Kidney (tissue), 14 donors: ENCODE results near the gene SLC35A5. TPM values are rescaled to one million over a fixed set of nuclear protein-coding genes. Genes with fewer than 3 reads are reported as not detected.
A peak's percentile ranks its signal among the peaks of the same experiment; 100 is the strongest.

Experiments used
- DNase-seq, 5 donors: peaks; one replicate each; pipeline ENCODE4 v3.0.0-alpha.2; 2013 to 2020
- FAIRE-seq: peaks from 2 replicates; lab custom pipeline; 2012; peaks lifted over from hg19 to GRCh38; lab: Jason Lieb, UNC
- H3K27ac ChIP-seq, 2 donors: one replicate each; pipeline ENCODE4 v1.7.0; 2013; ENCODE audit warnings: low read depth in 2 of 2, low read length in 2 of 2, inconsistent platforms in 1 of 2
- H3K27me3 ChIP-seq: one replicate; pipeline ENCODE4 v1.7.1; 2013; ENCODE audit warnings: low read length, inconsistent platforms; ENCODE audit not compliant: control insufficient read depth, insufficient read depth
- H3K36me3 ChIP-seq, 3 donors: one replicate each; pipeline versions ENCODE4 v1.7.0 to v1.7.1; 2013; ENCODE audit warnings: low read length in 3 of 3, control low read depth in 1 of 3, inconsistent platforms in 1 of 3; ENCODE audit not compliant: insufficient read depth in 3 of 3, control insufficient read depth in 2 of 3
- H3K4me1 ChIP-seq, 3 donors: one replicate each; pipeline versions ENCODE4 v1.7.0 to v1.7.1; 2013; ENCODE audit warnings: low read length in 3 of 3, inconsistent platforms in 1 of 3, low read depth in 1 of 3; ENCODE audit not compliant: control insufficient read depth in 2 of 3, insufficient read depth in 2 of 3
- H3K4me3 ChIP-seq, 3 donors: one replicate each; pipeline versions ENCODE4 v1.7.0 to v1.8.1; 2013; ENCODE audit warnings: low read length in 3 of 3, control low read depth in 1 of 3, inconsistent platforms in 1 of 3
- H3K9ac ChIP-seq, 3 donors: one replicate each; pipeline versions ENCODE4 v1.7.0 to v1.7.1; 2013; ENCODE audit warnings: low read length in 3 of 3, control low read depth in 1 of 3, inconsistent platforms in 1 of 3
- H3K9me3 ChIP-seq, 3 donors: one replicate each; pipeline versions ENCODE4 v1.7.0 to v1.7.1; 2013; ENCODE audit warnings: low read length in 3 of 3, control low read depth in 1 of 3, inconsistent platforms in 1 of 3; ENCODE audit not compliant: control insufficient read depth in 2 of 3, insufficient read depth in 1 of 3
- CTCF ChIP-seq: IDR thresholded peaks from 3 replicates; pipeline ENCODE4 v1.5.1; 2012; ENCODE audit warnings: mild to moderate bottlenecking, moderate library complexity, borderline replicate concordance; ENCODE audit not compliant: insufficient read depth; ENCODE audit errors: extremely low read depth
- intact Hi-C: fragments of 100-400 bp; cut with DNase I; formaldehyde crosslinking; loops from one replicate; pipeline ENCODE4 v1.11.1; 2022
- polyA plus RNA-seq: library from polyadenylated mRNA; stranded (reverse); fragments of 350-450 nt; fragmentation: Illumina TruSeq; extraction: RNeasy Lipid Tissue Mini Kit (QIAGEN cat#74804); gene quantifications from one replicate; pipeline ENCODE4 v1.2.3, GENCODE V29; 2014; ENCODE audit warnings: low read depth, low replicate concordance; ENCODE audit not compliant: insufficient read depth
- total RNA-seq: library from RNA; stranded (reverse); fragmentation: NEBNext Ultra II Directional; extraction: Animal tissue kit (Norgen Biotek cat#: 25700); gene quantifications from one replicate; pipeline ENCODE4 v1.2.1, GENCODE V29; 2021
- donor health status: control.
- donor health status: control.
- donor health status: control.
- donor health status: control.
- donor health status: control.
- donor health status: DM: yes; HTN: yes; CAD: no.
- donor health status: Normal renal cell carcinoma (clear cell type).

Gene SLC35A5
- total and polyA plus RNA-seq, 2 donors from 2014 or later = 22.5 to 38.6 TPM

GRCh38 chr3:112579232-112579631 is 17.4 kb downstream of the SLC35A5 start:
- TF ChIP-seq CTCF = no peak
- Histone ChIP-seq H3K36me3 (peaks cover 0 to 10% (median 5%) of the 10 kb centered on the region in 3 donors), H3K27ac (no peak overlapping the region), H3K9me3 (no peaks in the 10 kb centered on the region), H3K4me3 (no peak overlapping the region), H3K27me3 (no peaks in the 10 kb centered on the region), H3K9ac (no peak overlapping the region), H3K4me1 (no peaks in the 10 kb centered on the region)
- FAIRE-seq (no peak), DNase-seq (no peak)
- intact Hi-C loops = no loop called here

GRCh38 chr3:112579697-112580096 is 17.9 kb downstream of the SLC35A5 start:
- peaks cover 0 to 13% (median 5%) of the 10 kb centered on the region in 3 donors for H3K36me3 ChIP-seq

GRCh38 chr3:112582244-112582874 is 20.5 kb downstream of the SLC35A5 start:
- no peak overlapping the region for H3K4me3 ChIP-seq
- H3K36me3 ChIP-seq = peaks cover 0 to 20% (median 9%) of the 10 kb centered on the region in 3 donors
- intact Hi-C loops = no loop called here
- FAIRE-seq (peak; percentile 93), DNase-seq (peak in 3 of 5 donors; percentile 56 to 77 (median 67))
- H3K27me3 ChIP-seq = no peaks in the 10 kb centered on the region
- no peak overlapping the region for H3K27ac ChIP-seq
- TF ChIP-seq CTCF = peak; percentile 53
- no peak overlapping the region for H3K9ac ChIP-seq
- no peaks in the 10 kb centered on the region for H3K4me1 ChIP-seq
- H3K9me3 ChIP-seq = no peaks in the 10 kb centered on the region

More at GRCh38 chr3:112579697-112580096, 17.9 kb downstream of the SLC35A5 start:
- FAIRE-seq (no peak), DNase-seq (no peak)
- H3K9ac ChIP-seq = no peak overlapping the region
- no peak overlapping the region for H3K27ac ChIP-seq
- no peak overlapping the region for H3K4me3 ChIP-seq
- H3K4me1 ChIP-seq = no peaks in the 10 kb centered on the region
- intact Hi-C loops = no loop called here
- TF ChIP-seq CTCF = no peak
- no peaks in the 10 kb centered on the region for H3K27me3 ChIP-seq
- no peaks in the 10 kb centered on the region for H3K9me3 ChIP-seq
